Suprapubic skin (tissue), 4 donors: Measurements from ENCODE around the gene NRBF2. TPM values are rescaled to one million over a fixed set of nuclear protein-coding genes. Genes with fewer than 3 reads are reported as not detected.

Experiments
- DNase-seq, 2 donors: peaks; one replicate each; pipeline ENCODE4 v3.0.0-alpha.2; 2019; ENCODE audit warnings: low spot score in 2 of 2
- H3K27ac ChIP-seq: fragments of 200-600 bp; sonication (generic); one replicate; pipeline ENCODE4 v1.5.1; 2019
- H3K27me3 ChIP-seq: fragments of 200-600 bp; sonication (generic); one replicate; pipeline ENCODE4 v1.5.1; 2019
- H3K36me3 ChIP-seq: fragments of 200-600 bp; sonication (generic); one replicate; pipeline ENCODE4 v1.5.1; 2019
- H3K4me1 ChIP-seq: fragments of 200-600 bp; sonication (generic); one replicate; pipeline ENCODE4 v1.5.1; 2019
- H3K4me3 ChIP-seq: fragments of 200-600 bp; sonication (generic); one replicate; pipeline ENCODE4 v1.5.1; 2019; ENCODE audit warnings: mild to moderate bottlenecking
- H3K9me3 ChIP-seq: fragments of 200-600 bp; sonication (generic); one replicate; pipeline ENCODE4 v1.5.1; 2019
- CTCF ChIP-seq, 2 donors: fragments of 200-600 bp in 1 of 2; fragments of 450-650 bp in 1 of 2; sonication (generic) in 1 of 2; IDR thresholded peaks; one replicate each; pipeline ENCODE4 v1.5.1; 2016 to 2019; ENCODE audit warnings: antibody characterized with exemption in 2 of 2, mild to moderate bottlenecking in 1 of 2, moderate library complexity in 1 of 2
- EP300 ChIP-seq: sonication (generic); formaldehyde crosslinking; IDR thresholded peaks from one replicate; pipeline ENCODE4 v1.6.1; 2017; ENCODE audit warnings: antibody characterized with exemption
- POLR2A ChIP-seq, 2 donors: fragments of 450-650 bp; IDR thresholded peaks; one replicate each; pipeline ENCODE4 v1.6.1; 2017; ENCODE audit warnings: antibody characterized with exemption in 2 of 2, mild to moderate bottlenecking in 2 of 2, moderate library complexity in 2 of 2
- POLR2AphosphoS5 ChIP-seq, 3 donors: sonication (generic); formaldehyde crosslinking; IDR thresholded peaks; one replicate each; pipeline ENCODE4 v1.6.1; 2017; ENCODE audit warnings: antibody characterized with exemption in 3 of 3
- WGBS: methylation state at CpG from one replicate; pipeline ENCODE4 v1.1.5; 2018; 5-methylcytosine and 5-hydroxymethylcytosine counted together
- total RNA-seq, 4 donors: library from RNA; depleted of rRNA; stranded (reverse); fragments of >200 nt; gene quantifications; one replicate each; pipeline ENCODE4 v1.1.0, GENCODE V29; 2016

The NRBF2 gene
- total RNA-seq, 4 donors from 2014 or later = 10.9 to 23.2 (median 13.9) TPM

GRCh38 chr10:63168821-63169462, 35.8 kb downstream of the NRBF2 start:
- Histone ChIP-seq H3K27ac (no peak overlapping the region), H3K36me3 (peaks cover 48% of the 10 kb centered on the region), H3K4me3 (no peak overlapping the region), H3K4me1 (no peaks in the 10 kb centered on the region), H3K27me3 (no peaks in the 10 kb centered on the region), H3K9me3 (no peaks in the 10 kb centered on the region)
- 74% methylated on average over 2 of the region's 2 CpGs for WGBS
- DNase-seq = no peak
- no peak for TF ChIP-seq POLR2A (IDR thresholded peaks at IDR 0.05)
- TF ChIP-seq CTCF (IDR thresholded peaks at IDR 0.05) = no peak
- no peak for TF ChIP-seq EP300
- TF ChIP-seq POLR2AphosphoS5 (IDR thresholded peaks at IDR 0.05) = no peak

GRCh38 chr10:63169624-63170023, 36.5 kb downstream of the NRBF2 start:
- peaks cover 53% of the 10 kb centered on the region for H3K36me3 ChIP-seq
- no peak overlapping the region for H3K27ac ChIP-seq

GRCh38 chr10:63171255-63171855, 38.2 kb downstream of the NRBF2 start:
- TF ChIP-seq EP300 (no peak), POLR2A (IDR thresholded peaks at IDR 0.05) (no peak)
- DNase-seq = no peak
- Histone ChIP-seq H3K4me1 (no peaks in the 10 kb centered on the region), H3K9me3 (no peaks in the 10 kb centered on the region), H3K27me3 (no peaks in the 10 kb centered on the region), H3K36me3 (peaks cover 55% of the 10 kb centered on the region), H3K27ac (no peak overlapping the region), H3K4me3 (no peak overlapping the region)
- 93% methylated on average over 1 of the region's 1 CpG for WGBS

More at GRCh38 chr10:63169624-63170023, 36.5 kb downstream of the NRBF2 start:
- WGBS = 86% methylated on average over 2 of the region's 2 CpGs
- Histone ChIP-seq H3K9me3 (no peaks in the 10 kb centered on the region), H3K27me3 (no peaks in the 10 kb centered on the region), H3K4me1 (no peaks in the 10 kb centered on the region), H3K4me3 (no peak overlapping the region)
- TF ChIP-seq EP300 (no peak), CTCF (IDR thresholded peaks at IDR 0.05) (no peak), POLR2AphosphoS5 (IDR thresholded peaks at IDR 0.05) (no peak), POLR2A (IDR thresholded peaks at IDR 0.05) (no peak)
- no peak for DNase-seq

GRCh38 chr10:63171926-63172325, 38.8 kb downstream of the NRBF2 start:
- Histone ChIP-seq H3K27ac (no peak overlapping the region), H3K4me1 (no peaks in the 10 kb centered on the region), H3K36me3 (peaks cover 55% of the 10 kb centered on the region), H3K9me3 (no peaks in the 10 kb centered on the region), H3K27me3 (no peaks in the 10 kb centered on the region), H3K4me3 (no peak overlapping the region)
- no peak for TF ChIP-seq CTCF (IDR thresholded peaks at IDR 0.05)
- no peak for TF ChIP-seq POLR2A (IDR thresholded peaks at IDR 0.05)
- no peak for TF ChIP-seq POLR2AphosphoS5 (IDR thresholded peaks at IDR 0.05)
- TF ChIP-seq EP300 = no peak
- 94% methylated on average over 1 of the region's 1 CpG for WGBS
- DNase-seq = no peak

- TF ChIP-seq CTCF (IDR thresholded peaks at IDR 0.05) = no peak
- no peak for TF ChIP-seq POLR2A (IDR thresholded peaks at IDR 0.05)
- no peak for TF ChIP-seq POLR2AphosphoS5 (IDR thresholded peaks at IDR 0.05)
- TF ChIP-seq EP300 = no peak
- 81% methylated on average over 1 of the region's 1 CpG for WGBS
- H3K9me3 ChIP-seq = no peaks in the 10 kb centered on the region
- H3K27me3 ChIP-seq = no peaks in the 10 kb centered on the region
- no peak for DNase-seq
- no peak overlapping the region for H3K4me3 ChIP-seq
- H3K27ac ChIP-seq = no peak overlapping the region
- H3K36me3 ChIP-seq = peaks cover 64% of the 10 kb centered on the region
- no peaks in the 10 kb centered on the region for H3K4me1 ChIP-seq
Observed at GRCh38 chr10:63173468-63174232, 40.5 kb downstream of the NRBF2 start.
